GM18873 (cell line): Measurements from ENCODE around the gene NINL.

Experiments
- ATAC-seq: cut with Tn5 transposase; IDR thresholded peaks from one replicate; pipeline ENCODE4 v1.9.1; 2021; ENCODE audit warnings: mild to moderate bottlenecking, moderate library complexity, moderate number of reproducible peaks; ENCODE audit not compliant: unreplicated experiment, low FRiP score

NINL gene

DNA sequence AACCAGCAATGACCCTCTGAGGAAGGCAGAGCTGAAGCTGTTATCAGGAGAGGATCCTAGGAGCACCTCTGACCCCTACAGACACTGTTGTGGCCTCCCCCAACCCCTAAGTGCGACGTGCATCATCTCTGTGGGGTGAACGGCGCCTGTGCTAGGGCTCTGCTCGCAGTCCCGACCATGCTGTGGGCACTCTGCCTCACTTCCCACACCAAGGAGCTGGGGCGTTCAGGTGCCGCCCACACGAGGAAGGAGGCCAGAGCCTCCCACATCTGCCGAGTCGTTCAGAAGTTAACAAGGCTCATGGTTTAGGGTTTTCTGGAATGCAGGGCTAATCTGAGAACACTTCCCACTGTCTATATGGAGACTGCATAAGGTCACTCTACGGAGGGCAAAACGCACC lies 115.8 kb downstream of the NINL start:
- no peak for ATAC-seq

GRCh38 chr20:25468126-25469075 lies 116.9 kb downstream of the NINL start:
- ATAC-seq, result no peak

GRCh38 chr20:25467441-25467840 lies 117.9 kb downstream of the NINL start:
- no peak for ATAC-seq

DNA sequence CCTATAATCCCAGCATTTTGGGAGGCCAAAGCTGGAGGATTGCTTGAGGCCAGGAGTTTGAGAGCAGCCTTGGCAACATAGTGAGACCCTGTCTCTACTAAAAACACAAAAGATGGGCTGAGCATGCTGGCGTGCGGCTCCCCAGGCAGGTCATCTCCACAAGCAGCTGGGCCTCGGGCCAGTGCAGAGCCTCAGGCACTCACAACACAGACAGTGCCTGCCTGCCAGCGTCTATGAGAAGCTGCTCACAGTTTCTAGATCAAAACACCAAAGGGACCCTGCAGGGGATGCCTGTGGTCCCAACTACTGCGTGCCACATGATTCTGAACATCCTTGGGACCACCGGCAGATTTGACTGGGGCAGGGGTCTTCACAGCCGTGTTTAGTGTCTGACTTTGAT lies 118.5 kb downstream of the NINL start:
- no peak for ATAC-seq

GRCh38 chr20:25465243-25466135 lies 119.8 kb downstream of the NINL start:
- ATAC-seq, result no peak

DNA sequence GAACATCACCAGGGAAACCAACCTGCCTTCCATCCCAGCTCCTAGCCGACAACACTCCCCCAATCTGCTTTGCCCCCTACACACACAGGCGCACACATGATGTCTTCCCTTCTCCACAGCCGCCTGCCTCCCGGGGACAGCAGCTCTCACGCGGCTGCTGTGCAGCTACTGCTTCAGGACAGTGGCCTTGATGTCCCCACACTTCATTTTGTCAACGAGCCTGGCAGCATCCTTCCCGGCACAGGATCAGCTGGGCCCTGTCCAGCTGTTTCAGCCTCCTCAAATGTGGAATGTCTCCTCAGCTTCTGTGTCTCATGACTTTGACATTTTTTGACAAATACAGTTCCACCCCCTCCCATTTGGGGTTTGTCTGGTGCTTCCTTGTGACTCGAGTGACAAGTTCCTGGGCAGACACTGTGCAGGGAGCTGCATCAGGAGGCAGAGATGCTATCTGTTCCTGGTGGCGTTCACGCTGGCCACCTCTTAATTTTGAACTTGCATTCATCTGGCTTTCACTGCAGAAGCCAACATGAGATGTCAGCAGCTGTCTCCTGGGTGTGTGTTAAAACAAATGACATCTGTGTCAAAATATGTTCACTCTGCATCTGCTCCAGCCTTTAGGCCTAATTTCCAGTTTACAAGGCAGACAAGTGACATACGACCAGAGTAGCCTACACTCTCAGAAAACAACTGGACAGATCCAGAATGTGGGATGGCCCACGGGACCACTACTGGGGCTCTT lies 120.7 kb downstream of the NINL start:
- no peak for ATAC-seq

GRCh38 chr20:25461786-25462545 lies 123.4 kb downstream of the NINL start:
- no peak for ATAC-seq

DNA sequence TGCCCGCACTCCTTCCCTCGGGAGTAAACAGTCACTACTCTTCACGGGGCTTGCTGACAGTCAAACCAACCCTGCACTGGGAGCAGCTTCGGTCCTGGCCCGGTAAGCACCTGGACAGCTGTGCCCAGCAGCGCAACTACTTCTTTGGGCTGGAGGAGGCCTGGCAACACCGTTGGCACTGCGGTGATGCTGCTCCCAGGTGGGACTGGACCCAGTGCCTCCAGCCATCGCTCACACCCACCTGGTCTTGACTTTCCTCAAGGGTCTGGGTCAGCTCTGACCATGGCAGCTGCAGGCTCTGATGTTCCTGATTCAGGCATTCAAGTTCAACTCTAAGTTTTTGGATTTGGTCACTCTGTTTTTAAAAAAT lies 124.1 kb downstream of the NINL start:
- no peak for ATAC-seq

DNA sequence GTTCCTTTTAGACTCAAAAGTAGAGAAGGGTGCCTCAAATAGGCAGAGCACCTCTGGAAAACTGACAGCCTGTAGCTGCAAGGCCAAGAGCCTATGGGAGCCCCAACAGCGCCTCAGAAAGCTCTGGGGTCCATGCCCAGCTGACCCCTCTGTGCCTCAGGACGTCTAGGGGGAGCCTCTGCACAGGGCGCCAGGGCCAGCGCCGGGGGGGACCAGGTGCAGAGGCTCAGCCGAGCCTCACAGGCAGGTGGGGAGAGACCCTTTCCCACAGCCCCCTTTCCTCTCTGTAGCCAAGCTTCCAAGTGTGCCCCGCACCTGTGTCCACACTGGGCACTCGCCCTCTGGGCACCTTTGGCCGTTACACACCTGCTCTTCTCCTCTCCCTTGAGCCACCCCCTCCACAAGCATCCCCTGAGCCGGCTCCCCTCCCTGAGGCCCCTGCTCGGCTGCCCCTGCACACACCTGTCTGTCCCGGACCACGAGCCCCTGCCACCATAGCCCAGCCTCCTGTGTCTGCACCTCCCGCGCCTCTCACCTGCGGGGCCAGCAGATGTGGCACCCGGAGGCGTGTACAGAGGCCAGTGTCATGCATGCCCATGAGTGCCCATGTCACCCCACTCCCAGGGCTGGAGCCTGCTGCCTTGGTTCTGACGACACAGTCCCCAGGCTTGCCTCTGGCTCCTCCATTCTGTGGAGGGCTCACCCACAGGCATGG lies 124.6 kb downstream of the NINL start:
- ATAC-seq, result no peak

DNA sequence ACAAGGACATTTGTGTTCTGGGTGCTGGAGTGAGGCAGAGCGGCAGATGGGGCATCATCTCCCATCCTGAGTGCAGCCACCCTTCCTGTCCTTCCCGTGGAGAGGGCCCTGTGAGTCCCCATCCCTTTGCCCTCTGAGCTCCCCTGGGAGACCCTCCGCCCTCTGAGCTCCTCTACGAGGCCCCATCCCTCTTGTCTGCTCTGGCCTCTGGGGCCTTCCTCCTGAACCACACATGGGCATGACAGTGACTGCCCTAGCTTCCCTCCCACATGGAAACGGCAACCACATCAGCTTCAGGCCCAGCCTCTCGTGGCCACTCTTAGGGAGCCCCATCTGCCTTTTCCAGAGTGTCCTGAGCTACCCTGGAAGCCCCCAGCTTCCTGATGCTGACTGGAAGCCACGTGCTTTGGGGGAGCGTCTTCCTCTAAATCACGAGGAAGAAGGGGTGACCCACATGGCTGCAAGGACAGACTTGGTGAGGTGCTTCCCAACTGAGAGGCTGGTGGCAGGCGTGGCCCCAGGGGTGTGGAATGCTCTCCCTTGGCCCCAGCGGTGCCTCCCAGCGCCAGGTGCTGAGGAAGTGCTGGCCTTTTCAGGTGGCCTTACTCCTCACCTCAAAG lies 125.3 kb downstream of the NINL start:
- no peak for ATAC-seq

DNA sequence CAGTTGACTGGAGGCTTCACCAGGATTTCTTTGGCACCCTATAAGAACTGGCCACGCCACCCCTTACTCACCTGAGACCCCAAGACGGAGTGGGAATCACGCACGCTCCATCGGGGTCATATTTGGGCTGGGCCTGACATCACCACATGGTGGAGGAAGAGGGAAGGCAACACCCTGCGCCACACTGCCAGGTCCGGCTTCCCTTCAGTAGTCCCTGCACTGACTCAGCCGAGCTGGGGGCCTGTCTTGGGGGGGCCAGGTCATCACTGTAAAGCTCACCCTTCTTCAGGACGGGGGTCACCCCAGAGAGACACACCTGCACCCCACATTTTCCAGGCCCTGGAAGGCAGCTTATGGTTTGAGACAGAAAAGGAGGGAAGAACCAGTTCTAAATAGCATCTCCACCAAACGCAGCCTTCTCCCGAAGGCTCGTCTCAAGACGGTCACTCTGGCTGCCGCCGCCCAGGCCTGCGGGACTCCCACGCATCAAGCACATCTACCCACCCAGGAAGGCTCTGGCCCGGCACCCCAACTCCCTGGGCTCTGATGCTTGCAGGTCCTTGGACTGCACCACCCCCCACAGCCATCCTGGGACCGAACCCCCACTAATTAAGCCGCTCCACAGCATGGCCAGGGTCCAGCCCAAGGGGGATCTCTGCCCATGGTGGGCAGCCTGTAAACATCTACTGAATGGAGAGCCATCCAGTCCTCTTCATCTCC lies 126.1 kb downstream of the NINL start:
- ATAC-seq, result no peak

- ATAC-seq, result no peak
Measured at GRCh38 chr20:25457886-25458680, 127.2 kb downstream of the NINL start.

- ATAC-seq, result no peak
Measured at GRCh38 chr20:25454153-25454900, 131.0 kb downstream of the NINL start.

GRCh38 chr20:25453035-25453810 lies 132.1 kb downstream of the NINL start:
- no peak for ATAC-seq

- ATAC-seq, result no peak
Measured at GRCh38 chr20:25452333-25452732, 133.0 kb downstream of the NINL start.

DNA sequence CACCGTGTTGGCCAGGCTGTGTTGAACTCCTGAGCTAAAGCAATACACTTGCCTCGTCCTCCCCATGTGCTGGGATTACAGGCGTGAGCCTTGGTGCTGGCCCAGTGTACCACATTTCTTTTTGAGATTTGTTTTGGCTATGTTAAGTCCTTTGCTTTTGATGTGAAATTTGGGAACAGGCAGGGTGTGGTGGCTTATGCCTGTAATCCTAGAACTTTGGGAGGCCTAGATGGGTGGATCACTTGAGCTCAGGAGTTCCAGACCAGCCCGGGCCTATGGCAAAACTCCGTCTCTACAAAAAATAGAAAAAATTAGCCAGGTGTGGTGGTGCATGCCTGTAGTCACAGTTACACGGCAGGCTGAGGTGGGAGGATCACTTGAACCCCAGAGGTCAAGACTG lies 137.7 kb downstream of the NINL start:
- ATAC-seq, result no peak
